Measurements from ENCODE around the gene SCNM1.

Gene SCNM1

DNA sequence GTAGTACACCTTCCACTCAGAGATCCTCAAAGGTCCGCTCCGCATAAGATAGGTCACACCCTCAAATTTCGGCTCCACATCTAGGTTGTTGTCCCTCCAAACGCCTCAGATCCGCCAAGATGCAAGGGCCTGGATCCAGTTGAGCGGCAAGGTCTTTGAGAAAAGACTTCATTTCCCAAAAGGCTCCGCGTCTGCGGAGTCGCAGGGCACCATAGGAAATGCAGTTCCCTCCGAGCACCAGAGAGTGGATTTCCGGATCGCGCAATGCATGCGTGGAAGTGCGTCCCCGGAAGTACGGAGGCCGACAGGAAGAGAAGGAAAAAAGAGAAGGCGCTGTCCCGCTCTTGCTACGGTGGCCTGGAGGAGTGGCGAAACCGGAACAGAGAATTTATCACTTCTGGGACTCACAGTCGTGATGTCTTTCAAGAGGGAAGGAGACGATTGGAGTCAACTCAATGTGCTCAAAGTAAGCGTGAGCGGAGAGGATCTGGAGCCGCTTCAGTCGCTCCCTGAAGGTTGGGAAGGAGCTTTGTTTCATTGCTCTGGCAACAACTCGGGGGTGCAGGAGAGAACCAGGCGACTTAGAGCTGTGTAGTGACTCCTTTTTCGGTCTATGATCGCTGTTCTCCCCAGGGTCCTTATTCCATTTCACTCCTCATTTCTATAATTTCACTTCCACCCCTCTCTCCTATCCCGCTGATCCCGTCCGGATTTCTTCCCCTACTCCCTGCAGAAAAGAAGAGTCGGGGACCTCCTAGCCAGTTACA is at the start of gene SCNM1, which contains the start of gene LYSMD1:
SCNM1 (plus strand) TSS at position 407 of the 767 bp plus-strand sequence; CDS start at position 416, 9 bp downstream.
LYSMD1 (minus strand) TSS at position 165 of the 767 bp plus-strand sequence. CDS start 644 bp downstream, outside the sequence.
- peak within 1 kb of the TSS; percentile 85 for H3K4me3 ChIP-seq (ENCODE audit: low read depth, low read length)
- TF ChIP-seq, protein P1, sequence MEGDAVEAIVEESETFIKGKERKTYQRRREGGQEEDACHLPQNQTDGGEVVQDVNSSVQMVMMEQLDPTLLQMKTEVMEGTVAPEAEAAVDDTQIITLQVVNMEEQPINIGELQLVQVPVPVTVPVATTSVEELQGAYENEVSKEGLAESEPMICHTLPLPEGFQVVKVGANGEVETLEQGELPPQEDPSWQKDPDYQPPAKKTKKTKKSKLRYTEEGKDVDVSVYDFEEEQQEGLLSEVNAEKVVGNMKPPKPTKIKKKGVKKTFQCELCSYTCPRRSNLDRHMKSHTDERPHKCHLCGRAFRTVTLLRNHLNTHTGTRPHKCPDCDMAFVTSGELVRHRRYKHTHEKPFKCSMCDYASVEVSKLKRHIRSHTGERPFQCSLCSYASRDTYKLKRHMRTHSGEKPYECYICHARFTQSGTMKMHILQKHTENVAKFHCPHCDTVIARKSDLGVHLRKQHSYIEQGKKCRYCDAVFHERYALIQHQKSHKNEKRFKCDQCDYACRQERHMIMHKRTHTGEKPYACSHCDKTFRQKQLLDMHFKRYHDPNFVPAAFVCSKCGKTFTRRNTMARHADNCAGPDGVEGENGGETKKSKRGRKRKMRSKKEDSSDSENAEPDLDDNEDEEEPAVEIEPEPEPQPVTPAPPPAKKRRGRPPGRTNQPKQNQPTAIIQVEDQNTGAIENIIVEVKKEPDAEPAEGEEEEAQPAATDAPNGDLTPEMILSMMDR (IDR thresholded peaks at IDR 0.05; ENCODE audit: low read depth, low read length, missing control alignments), result peak; percentile 12
- in situ Hi-C loops (cut with HindIII; ENCODE audit: low sequenced_read_pairs), result no loop called here
- DNase-seq (ENCODE audit: low read depth), result peak; percentile 98

DNA sequence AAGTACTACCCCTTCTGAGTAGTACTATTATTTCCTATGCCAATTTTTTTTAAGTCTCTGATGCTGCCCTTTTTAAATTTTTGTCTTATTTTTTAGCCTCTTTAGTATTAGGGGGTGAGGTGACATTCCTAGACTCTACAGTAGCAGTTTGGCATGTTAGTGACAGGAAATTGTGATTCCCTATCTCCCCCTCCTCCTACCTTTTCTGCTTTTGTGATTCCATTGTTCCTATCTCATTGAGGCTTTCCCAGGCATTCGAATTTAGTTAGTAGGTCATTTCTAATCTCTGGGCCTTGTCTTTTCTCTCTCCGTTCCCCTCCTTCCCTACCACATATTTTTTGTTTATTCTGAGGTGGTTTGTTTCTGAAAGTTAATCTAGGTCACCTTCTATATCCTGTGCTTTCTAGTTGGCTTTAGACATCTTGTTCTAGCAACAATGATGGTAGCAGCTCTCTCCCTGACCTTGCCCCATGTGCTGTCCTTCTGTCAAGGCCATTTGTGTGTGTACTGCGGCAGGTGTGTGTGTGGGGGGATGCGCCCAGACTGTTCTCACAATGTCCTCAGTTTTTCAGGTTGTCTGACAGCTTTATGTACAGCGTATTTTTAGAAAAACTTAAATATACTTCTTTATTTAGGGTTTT is 41.1 kb upstream of the SCNM1 start:
- TF ChIP-seq, protein P1 (IDR thresholded peaks at IDR 0.05; ENCODE audit: low read depth, low read length, missing control alignments), result no peak
- no peak for DNase-seq (ENCODE audit: low read depth)
- no peak overlapping the region for H3K4me3 ChIP-seq (ENCODE audit: low read depth, low read length)
- in situ Hi-C loops (cut with HindIII; ENCODE audit: low sequenced_read_pairs), result no loop called here

DNA sequence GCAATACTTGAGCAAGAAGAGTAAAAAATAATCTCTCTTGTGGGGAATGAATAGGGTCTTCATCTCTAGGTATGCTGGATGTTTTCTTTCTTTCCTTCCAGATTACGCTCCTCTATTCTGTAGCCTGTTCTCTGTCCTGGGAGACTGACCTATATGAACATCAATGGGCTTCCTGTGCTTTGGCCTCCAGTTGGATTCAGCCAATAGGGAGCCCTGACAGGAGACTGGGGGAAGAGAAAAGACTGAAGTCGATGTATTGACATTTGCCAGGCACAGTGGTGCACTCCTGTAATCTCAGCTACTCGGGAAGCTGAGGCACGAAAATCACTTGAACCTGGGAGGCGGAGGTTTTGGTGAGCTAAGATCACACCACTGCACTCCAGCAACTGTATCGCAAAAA is 37.1 kb upstream of the SCNM1 start:
- in situ Hi-C loops (cut with HindIII; ENCODE audit: low sequenced_read_pairs), result no loop called here
- DNase-seq (ENCODE audit: low read depth), result no peak
- TF ChIP-seq, protein P1 (IDR thresholded peaks at IDR 0.05; ENCODE audit: low read depth, low read length, missing control alignments), result no peak
- no peak overlapping the region for H3K4me3 ChIP-seq (ENCODE audit: low read depth, low read length)

DNA sequence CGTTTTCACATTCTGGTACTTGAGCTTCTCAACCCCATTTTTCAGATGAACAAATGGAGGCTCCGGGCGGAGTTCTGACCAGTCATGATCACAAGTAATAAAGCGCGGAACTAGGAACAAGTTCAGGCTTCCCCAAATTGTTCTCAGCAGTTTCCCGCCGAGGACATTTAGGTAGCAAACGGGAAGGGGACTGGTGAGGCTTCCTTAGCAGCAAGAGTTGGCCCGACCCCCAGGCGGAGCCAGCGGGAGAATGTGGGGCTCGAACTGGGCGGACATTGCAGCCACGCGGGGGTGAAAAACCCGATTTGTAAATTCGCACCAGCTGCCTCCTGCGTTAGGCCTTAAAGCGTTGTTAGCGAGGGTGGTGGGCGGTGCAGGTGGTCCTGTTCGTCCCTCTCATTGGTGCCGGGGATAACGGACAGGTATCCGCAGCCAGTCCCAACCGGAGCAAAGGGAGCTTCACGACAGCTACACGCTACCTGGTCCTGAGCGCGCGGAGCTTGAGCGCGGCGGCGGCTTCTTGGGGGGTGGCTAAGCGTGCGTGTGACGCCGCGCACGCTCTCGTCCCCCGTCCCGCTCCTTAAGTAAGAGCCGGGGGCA is 34.9 kb upstream of the SCNM1 start:
- in situ Hi-C loops (cut with HindIII; ENCODE audit: low sequenced_read_pairs), result no loop called here
- peak; percentile 69 for DNase-seq (ENCODE audit: low read depth)
- peak overlapping the region; percentile 27 for H3K4me3 ChIP-seq (ENCODE audit: low read depth, low read length)
- TF ChIP-seq, protein P1 (IDR thresholded peaks at IDR 0.05; ENCODE audit: low read depth, low read length, missing control alignments), result no peak

GRCh38 chr1:151131701-151132334 is 34.1 kb upstream of the SCNM1 start:
- H3K4me3 ChIP-seq (ENCODE audit: low read depth, low read length), result peak overlapping the region; percentile 27
- TF ChIP-seq, protein P1 (IDR thresholded peaks at IDR 0.05; ENCODE audit: low read depth, low read length, missing control alignments), result no peak
- no peak for DNase-seq (ENCODE audit: low read depth)
- in situ Hi-C loops (cut with HindIII; ENCODE audit: low sequenced_read_pairs), result no loop called here

DNA sequence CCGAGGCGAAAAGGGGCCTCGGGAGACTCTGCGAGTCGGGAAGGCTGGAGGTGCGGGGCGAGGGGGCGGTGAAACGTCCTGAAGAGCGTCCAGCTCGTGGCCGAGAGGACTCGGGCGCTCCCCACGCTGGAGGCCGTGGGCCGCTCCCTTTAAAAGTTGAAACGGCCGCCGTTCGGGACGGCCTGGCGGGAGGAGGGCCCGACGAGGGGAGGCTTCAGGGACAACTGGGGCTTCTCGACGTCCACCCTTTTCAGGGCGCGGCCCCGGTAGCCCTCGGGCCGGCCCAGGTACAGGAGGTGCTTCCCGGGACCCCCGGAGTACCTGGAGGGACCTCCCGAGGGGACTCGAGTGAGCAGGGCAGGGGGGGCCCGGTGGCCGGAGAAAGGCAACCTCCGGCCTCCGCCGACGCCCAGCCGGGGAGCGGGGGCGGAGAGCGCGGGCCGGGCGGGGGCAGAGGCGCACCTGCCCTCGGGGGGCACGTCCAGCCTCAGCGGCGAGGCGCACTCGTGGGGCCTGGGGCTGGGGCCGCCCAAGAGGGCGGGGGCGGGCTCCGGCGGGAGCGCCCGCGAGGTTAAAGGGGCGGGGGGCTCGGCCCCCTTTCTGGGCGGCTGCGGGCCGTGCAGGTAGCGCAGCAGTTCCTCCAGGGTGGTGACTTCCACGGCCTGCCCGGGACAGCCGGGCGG is 33.5 kb upstream of the SCNM1 start:
- DNase-seq (ENCODE audit: low read depth), result no peak
- TF ChIP-seq, protein P1 (IDR thresholded peaks at IDR 0.05; ENCODE audit: low read depth, low read length, missing control alignments), result no peak
- in situ Hi-C loops (cut with HindIII; ENCODE audit: low sequenced_read_pairs), result no loop called here
- no peak overlapping the region for H3K4me3 ChIP-seq (ENCODE audit: low read depth, low read length)
